NAMALWA (cell line): ENCODE measurements around the gene DRAP1.
"Not testable (repeated sequence)": the region's sequence is repeated elsewhere in the genome, so short reads cannot be mapped to it uniquely, and the experiment has no call there.

ENCODE experiments used
- DNase-seq: peaks from one replicate; pipeline ENCODE4 v3.0.0-alpha.2; 2015; ENCODE audit warnings: low spot score

DRAP1 gene

DNA sequence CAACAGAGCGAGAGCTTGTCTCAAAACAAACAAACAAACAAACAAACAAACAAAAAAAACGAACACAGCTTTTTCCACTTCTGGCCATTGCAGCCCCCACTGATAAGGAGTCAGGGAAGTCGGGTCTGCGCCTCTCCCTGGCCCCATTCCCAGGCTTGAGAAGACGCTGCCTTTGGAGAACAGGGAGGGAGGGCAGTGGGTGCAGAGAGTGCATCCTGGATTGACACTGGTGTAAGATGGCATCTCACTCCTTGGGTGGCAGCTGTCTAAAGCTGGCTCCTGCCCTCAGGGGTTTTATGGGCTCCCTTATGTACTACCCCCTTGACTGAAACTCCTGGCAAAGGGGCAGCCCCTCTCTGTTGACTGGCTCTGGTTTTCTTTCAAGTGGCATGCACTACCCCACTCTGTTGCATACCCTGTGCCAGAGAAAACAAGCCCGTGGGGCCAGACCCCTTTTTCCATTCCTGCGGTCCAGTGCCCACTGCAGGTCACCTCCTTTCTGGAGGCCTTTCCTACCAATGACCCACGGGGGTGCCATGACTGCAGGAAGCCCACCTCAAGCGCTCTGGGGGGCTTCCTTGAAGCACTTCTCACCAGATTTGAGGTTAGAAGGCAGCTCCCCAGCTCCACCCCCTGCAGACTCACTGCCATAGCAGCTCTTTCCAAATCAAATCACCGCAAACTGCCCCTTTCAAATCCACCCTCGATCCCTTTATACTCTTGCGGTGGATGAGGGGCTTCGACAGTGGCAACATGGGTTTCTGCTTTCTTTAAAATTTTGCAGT lies 12.7 kb downstream of the DRAP1 start:
- DNase-seq, result no peak

- no peak for DNase-seq
These were observed 13.3 kb downstream of the DRAP1 start for GRCh38 chr11:65932558-65932919.

DNA sequence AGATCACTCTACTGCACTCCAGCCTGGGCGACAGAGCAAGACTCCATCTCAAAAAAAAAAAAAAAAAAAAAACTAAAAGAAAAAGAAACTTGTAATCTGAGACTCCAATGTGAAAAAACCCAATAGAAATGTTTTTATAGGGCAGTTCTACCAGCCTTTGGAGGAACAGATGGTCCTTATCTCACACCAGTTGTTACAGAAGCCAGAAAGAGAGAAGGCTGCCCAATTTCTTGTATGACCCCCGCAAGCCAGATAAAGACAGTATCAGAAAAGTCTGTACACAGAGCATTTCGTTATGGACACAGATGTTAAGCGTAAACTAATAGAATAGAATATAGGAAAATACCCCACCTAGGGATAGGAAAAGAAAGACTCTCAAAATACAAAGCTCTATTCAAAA lies 14.8 kb downstream of the DRAP1 start:
- DNase-seq, result no peak

DNA sequence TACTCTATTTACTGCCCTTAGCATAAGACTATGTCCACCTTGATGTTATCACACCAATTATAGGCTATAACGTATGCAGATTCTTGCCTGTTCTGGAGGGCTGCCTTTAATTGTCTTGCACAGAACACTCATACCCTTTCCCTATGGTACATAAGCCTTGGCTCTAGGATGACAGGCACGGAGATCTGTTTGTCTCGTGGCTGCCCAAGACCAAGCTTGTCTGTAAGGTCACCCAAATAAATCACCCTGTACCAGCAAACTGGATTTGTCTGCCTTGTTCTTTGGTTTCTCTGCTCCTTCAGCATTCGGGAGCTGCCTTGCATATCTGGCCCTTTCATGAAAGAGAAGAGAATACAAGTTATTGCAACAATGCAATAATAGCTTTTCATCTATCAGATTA lies 18.5 kb downstream of the DRAP1 start:
- no peak for DNase-seq

- no peak for DNase-seq
These were observed 22.6 kb downstream of the DRAP1 start for GRCh38 chr11:65941720-65942310.

DNA sequence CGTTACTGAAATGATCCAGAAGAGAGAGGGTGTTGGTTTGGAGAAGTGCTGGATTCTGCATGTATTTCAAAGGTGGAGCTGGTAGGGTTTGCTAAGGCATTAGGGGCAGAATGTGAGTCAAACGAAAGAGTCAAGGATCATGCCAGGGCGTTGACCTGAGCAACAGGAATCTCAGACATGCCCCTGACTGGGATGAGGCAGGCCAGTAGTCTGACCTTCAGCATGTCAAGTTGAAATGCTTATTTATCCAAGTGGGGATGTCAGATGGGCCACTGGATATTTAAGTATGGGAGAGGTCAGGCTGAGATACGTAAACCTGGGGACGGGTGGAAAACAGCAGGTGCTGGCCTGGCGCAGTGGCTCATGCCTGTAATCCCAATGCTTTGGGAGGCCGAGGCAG lies 23.3 kb downstream of the DRAP1 start:
- no peak for DNase-seq

DNA sequence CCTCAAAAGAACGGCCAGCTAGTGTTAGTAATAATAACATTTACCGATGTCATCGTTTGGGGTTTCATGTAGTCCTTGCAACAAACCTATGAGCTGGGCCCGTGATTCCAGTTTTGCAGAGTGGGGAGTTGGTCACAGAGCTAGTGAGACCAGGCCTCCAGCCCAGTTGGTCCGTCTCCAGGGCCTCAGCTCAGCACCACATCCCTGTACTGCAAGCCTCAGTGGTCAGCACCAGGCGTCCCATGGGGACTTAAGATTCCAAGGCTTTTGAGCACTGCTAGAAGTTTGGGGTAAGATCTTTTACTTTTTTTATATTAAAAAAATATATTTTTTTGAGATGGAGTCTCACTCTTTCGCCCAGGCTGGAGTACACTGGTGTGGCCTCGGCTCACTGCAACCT lies 25.0 kb downstream of the DRAP1 start:
- DNase-seq, result no peak

DNA sequence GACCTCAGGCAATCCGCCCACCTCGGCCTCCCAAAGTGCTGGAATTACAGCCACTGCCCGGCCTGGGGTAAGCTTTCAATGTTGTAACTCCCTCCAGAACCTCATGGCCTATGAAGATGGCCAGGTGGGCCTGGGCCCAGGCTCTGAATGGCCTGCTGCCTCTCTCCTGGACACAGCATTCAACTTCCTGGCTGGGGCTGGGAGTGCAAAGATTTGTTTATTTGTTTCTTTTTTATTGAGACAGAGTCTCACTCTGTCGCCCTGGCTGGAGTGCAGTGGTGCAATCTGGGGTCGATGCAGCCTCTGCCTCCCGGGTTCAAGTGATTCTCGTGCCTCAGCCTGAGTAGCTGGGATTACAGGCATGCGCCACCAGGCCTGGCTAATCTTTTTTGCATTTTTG lies 25.5 kb downstream of the DRAP1 start:
- DNase-seq, result no peak

GRCh38 chr11:65945430-65945911 lies 26.2 kb downstream of the DRAP1 start, which contains the start of gene TSGA10IP:
Gene TSGA10IP, plus strand, starts transcription at chr11:65945480. Its CDS starts 196 bp downstream, at chr11:65945676.
- no peak for DNase-seq

DNA sequence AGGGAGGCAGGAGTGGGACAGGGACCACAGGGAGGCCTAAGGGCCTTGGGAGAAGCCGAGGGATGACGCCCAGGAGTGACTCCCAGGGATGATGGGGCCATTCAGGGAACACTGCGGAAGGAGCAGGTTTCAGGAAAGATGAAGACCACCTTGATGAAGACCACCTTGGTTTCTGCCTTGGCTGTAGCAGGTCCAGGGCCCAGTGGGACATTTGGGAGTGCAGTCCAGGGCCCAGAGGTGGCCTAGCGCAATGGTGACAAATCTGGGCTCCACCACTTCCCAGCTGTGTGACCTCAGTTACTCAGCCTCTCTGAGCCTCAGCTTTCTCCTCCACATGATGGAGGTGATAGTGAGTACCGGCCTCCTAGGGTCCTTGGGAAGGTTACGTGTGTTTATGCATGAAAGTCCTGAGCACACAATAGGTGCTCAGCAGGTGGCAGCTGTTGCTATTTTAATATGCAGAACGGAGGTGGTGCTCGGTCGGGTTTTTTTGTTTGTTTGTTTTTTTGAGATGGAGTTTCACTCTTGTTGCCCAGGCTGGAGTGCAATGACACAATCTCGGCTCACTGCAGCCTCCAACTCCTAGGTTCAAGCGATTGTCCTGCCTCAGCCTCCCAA lies 26.8 kb downstream of the DRAP1 start:
- no peak for DNase-seq

DNA sequence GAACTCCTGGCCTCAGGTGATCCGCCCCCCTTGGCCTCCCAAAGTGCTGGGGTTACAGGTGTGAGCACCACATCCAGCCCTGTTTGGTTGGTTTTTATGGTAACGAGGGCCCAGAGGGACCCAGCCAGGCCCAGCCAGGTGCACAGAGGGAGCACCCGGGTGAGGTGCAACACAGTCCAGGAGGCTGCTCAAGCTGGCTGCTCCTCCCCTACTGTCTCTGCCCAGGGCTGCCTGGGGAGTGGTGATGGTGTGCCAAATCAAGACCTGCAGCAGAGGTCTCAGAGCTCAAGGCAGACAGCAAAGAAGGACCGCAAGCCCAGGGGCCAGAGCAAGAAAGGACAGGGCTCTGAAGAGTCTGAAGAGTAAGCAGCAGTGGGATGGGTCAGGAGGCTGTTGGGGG lies 27.4 kb downstream of the DRAP1 start:
- DNase-seq, result no peak

- DNase-seq, result no peak
These were observed 27.9 kb downstream of the DRAP1 start for GRCh38 chr11:65947133-65947532.

- no peak for DNase-seq
These were observed 28.4 kb downstream of the DRAP1 start for GRCh38 chr11:65947603-65948125.

GRCh38 chr11:65950711-65951110 lies 31.5 kb downstream of the DRAP1 start:
- not testable (repeated sequence) for DNase-seq

DNA sequence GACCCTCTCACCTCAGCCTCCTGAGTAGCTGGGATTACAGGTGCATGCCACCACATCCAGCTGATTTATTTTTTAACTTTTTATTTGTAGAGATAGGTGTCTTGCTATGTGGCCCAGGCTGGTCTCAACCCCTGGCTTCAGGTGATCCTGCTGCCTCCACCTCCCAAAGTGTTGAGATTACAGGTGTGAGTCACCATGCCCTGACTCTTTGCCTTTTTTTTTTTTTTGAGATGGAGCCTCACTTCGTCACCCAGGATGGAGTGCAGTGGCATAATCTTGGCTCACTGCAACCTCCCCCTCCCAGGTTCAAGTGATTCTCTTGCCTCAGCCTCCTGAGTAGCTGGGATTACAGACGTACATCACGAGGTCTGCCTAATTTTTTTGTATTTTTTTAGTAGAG lies 32.4 kb downstream of the DRAP1 start:
- not testable (repeated sequence) for DNase-seq

GRCh38 chr11:65952052-65952521 lies 32.9 kb downstream of the DRAP1 start:
- no peak for DNase-seq

DNA sequence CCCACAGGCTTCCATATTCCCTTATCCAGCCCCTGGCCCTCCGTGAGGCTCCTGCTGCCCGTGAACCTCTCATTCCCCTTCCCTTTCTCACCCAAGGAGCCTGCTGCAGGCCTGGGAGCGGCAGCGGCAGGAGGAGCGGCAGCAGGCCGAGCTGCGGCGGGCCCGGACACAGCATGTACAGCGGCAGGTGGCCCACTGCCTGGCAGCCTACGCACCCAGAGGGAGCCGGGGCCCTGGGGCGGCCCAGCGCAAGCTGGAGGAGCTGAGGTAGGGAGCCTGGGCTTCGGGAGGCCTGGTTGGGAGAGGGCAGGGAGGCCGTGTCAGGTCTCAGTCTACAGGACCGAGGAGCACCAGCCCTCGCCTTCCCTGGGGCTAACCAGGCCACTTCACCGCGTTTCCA lies 34.2 kb downstream of the DRAP1 start:
- no peak for DNase-seq

GRCh38 chr11:65954771-65955170 lies 35.5 kb downstream of the DRAP1 start:
- no peak for DNase-seq

DNA sequence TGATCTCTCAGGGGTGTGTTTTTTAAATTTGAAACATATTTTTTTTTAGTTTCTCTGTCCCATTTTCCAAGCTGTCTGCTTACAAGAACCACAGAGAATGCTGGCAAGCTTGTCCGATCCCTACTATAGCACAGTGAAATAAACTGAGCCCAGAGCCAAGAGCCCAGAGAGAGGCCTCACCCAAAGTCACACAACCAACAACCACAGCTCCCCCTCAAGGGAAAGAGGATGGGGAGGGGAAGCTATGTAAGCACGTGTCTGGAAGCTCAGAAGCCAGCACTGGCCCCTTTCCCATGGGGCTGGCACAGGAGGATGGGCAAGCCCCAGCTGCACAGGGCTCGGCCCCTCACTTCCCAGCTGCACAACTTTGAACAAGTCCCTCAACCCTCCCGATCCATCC lies 39.1 kb downstream of the DRAP1 start:
- DNase-seq, result no peak

- DNase-seq, result no peak
These were observed 39.7 kb downstream of the DRAP1 start for GRCh38 chr11:65958774-65959420.

GRCh38 chr11:65960824-65961266 lies 41.6 kb downstream of the DRAP1 start:
- no peak for DNase-seq
